Cardiac muscle cell (in vitro differentiated cells and primary cell): Measurements from ENCODE around the gene MAPRE3. TPM values are rescaled to one million over a fixed set of nuclear protein-coding genes. Genes with fewer than 3 reads are reported as not detected.

Experiments used
- DNase-seq, 2 donors: peaks; one replicate each; pipeline versions ENCODE4 v3.0.0 to v3.0.0-alpha.2; 2010 to 2017; ENCODE audit warnings: low read depth in 1 of 2, low spot score in 1 of 2
- H3K27ac ChIP-seq: fragments of 200-600 bp; sonication (generic); 2 replicates; pipeline ENCODE4 v1.5.1; 2016
- H3K27me3 ChIP-seq: fragments of 200-600 bp; sonication (generic); 2 replicates; pipeline ENCODE4 v1.6.0; 2016; ENCODE audit warnings: control low read depth
- H3K36me3 ChIP-seq: fragments of 200-600 bp; sonication (generic); 2 replicates; pipeline ENCODE4 v1.5.1; 2016; ENCODE audit warnings: control low read depth
- H3K4me1 ChIP-seq: fragments of 200-600 bp; sonication (generic); 2 replicates; pipeline ENCODE4 v1.8.1; 2017; ENCODE audit warnings: low read depth, mild to moderate bottlenecking, mixed run types
- H3K4me3 ChIP-seq: fragments of 200-600 bp; sonication (generic); 2 replicates; pipeline ENCODE4 v1.5.1; 2016; ENCODE audit warnings: mild to moderate bottlenecking
- H3K9me3 ChIP-seq: fragments of 200-600 bp; sonication (generic); 2 replicates; pipeline ENCODE4 v1.5.1; 2017; ENCODE audit warnings: low read depth, mild to moderate bottlenecking, control low read depth
- CTCF ChIP-seq: IDR thresholded peaks from 2 replicates; pipeline ENCODE4 v1.5.1; 2012; ENCODE audit warnings: low read depth, mild to moderate bottlenecking, low read length
- polyA plus RNA-seq: library from polyadenylated mRNA; unstranded; fragments of >200 nt; fragmentation: Nextera tagmentation; extraction: Ambion mirVana; gene quantifications from 2 replicates; pipeline ENCODE4 v1.2.1, GENCODE V29; 2016
- total RNA-seq: library from RNA; depleted of rRNA; stranded (reverse); fragments of >200 nt; gene quantifications from 2 replicates; pipeline ENCODE4 v1.2.3, GENCODE V29; 2016

The MAPRE3 gene
- total and polyA plus RNA-seq, 2 experiments from 2014 or later = 143 to 212 TPM

GRCh38 chr2:26983746-26984145 lies 13.3 kb downstream of the MAPRE3 start:
- no peaks in the 10 kb centered on the region for H3K27me3 ChIP-seq
- TF ChIP-seq CTCF = no peak
- no peaks in the 10 kb centered on the region for H3K36me3 ChIP-seq
- no peak for DNase-seq
- H3K9me3 ChIP-seq = no peaks in the 10 kb centered on the region
- no peak overlapping the region for H3K27ac ChIP-seq
- H3K4me1 ChIP-seq = peaks cover 15% of the 10 kb centered on the region
- no peak overlapping the region for H3K4me3 ChIP-seq

GRCh38 chr2:26985807-26986206 lies 15.4 kb downstream of the MAPRE3 start:
- no peak for DNase-seq
- TF ChIP-seq CTCF = no peak
- Histone ChIP-seq H3K36me3 (no peaks in the 10 kb centered on the region), H3K27ac (no peak overlapping the region), H3K4me3 (no peak overlapping the region), H3K4me1 (peaks cover 4% of the 10 kb centered on the region), H3K9me3 (no peaks in the 10 kb centered on the region), H3K27me3 (no peaks in the 10 kb centered on the region)

GRCh38 chr2:26986576-26986975 lies 16.1 kb downstream of the MAPRE3 start:
- DNase-seq = no peak
- peaks cover 4% of the 10 kb centered on the region for H3K4me1 ChIP-seq

DNA sequence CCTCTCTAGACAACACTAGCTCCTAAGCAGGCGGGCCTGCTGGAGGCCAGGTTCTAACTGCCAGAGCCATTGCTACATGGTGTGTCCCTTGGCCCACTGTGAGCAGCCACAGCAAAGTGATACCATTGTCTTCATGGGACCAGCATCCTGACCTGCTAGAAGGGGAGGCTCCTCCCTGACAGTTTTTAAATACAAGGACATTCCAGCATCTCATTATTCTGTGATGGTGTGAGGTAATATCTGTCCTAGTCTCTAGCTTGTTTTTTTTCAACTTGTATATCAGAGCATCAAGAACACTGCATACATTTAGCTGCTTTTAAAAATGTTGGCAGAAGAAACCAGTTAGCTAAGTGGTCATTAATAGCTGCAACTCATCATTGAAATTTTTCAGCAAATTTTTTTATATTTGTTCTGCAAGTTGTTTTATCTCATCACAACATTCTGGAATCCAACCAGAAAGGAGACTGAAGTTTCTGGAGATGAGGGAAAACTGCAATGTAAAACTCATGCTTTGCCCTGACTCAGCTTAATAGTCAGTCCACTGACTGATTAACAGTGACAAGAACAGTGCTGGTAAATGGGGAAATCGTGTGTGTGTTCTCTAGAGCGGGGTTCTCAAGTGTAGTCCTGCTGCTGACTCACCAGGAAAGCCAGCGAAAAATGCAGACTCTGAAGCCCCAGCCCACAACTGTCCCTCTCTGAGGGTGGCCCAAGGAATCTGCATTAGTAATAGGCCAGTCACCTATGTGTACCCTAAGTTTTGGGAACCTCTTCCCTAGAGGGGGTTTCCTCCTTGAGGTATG lies 17.8 kb downstream of the MAPRE3 start:
- TF ChIP-seq CTCF = no peak
- no peak overlapping the region for H3K27ac ChIP-seq

More at GRCh38 chr2:26986576-26986975, 16.1 kb downstream of the MAPRE3 start:
- TF ChIP-seq CTCF = no peak
- no peaks in the 10 kb centered on the region for H3K36me3 ChIP-seq
- H3K9me3 ChIP-seq = no peaks in the 10 kb centered on the region
- no peaks in the 10 kb centered on the region for H3K27me3 ChIP-seq
- no peak overlapping the region for H3K4me3 ChIP-seq
- no peak overlapping the region for H3K27ac ChIP-seq

GRCh38 chr2:26989156-26989555 lies 18.7 kb downstream of the MAPRE3 start:
- TF ChIP-seq CTCF = no peak
- Histone ChIP-seq H3K27ac (no peak overlapping the region), H3K27me3 (no peaks in the 10 kb centered on the region), H3K9me3 (no peaks in the 10 kb centered on the region), H3K4me3 (no peak overlapping the region), H3K36me3 (no peaks in the 10 kb centered on the region), H3K4me1 (no peaks in the 10 kb centered on the region)
- DNase-seq = peak in 1 of 2 donors; percentile 25

More for the DNA sequence above, 17.8 kb downstream of the MAPRE3 start:
- Histone ChIP-seq H3K9me3 (no peaks in the 10 kb centered on the region), H3K36me3 (no peaks in the 10 kb centered on the region), H3K4me3 (no peak overlapping the region), H3K27me3 (no peaks in the 10 kb centered on the region), H3K4me1 (no peaks in the 10 kb centered on the region)
- peak in 1 of 2 donors; percentile 83 for DNase-seq
